DND-41 (cell line): ENCODE results near the gene AACS.

Source experiments
- ATAC-seq: fragments of 200-7000 bp; cut with Tn5 transposase; 3 replicates; pipeline ENCODE4 v1.9.1; 2021; ENCODE audit warnings: low read depth; ENCODE audit not compliant: insufficient read depth
- DNase-seq: peaks from one replicate; pipeline ENCODE4 v3.0.0-alpha.2; 2020
- H2AFZ ChIP-seq: 2 replicates; pipeline ENCODE4 v1.6.0; 2012; ENCODE audit warnings: low read depth, low read length
- H3K27ac ChIP-seq: 2 replicates; pipeline ENCODE4 v1.5.1; 2012; ENCODE audit warnings: low read length, inconsistent platforms
- H3K27me3 ChIP-seq: fragments of 200-600 bp; sonication (generic); 2 replicates; pipeline ENCODE4 v1.6.0; 2012; ENCODE audit warnings: low read length, mild to moderate bottlenecking, inconsistent platforms; ENCODE audit not compliant: insufficient read depth, poor library complexity
- H3K36me3 ChIP-seq: 2 replicates; pipeline ENCODE4 v1.5.1; 2012; ENCODE audit warnings: low read length, inconsistent platforms; ENCODE audit not compliant: insufficient read depth
- H3K4me1 ChIP-seq: 2 replicates; pipeline ENCODE4 v1.5.1; 2012; ENCODE audit warnings: mild to moderate bottlenecking, low read length; ENCODE audit not compliant: insufficient read depth
- H3K4me2 ChIP-seq: 2 replicates; pipeline ENCODE4 v1.6.0; 2012; ENCODE audit warnings: mild to moderate bottlenecking, moderate library complexity, low read length, inconsistent platforms; ENCODE audit not compliant: insufficient read depth
- H3K4me3 ChIP-seq, 2 experiments: fragments of 200-600 bp in 1 of 2; shearing (Covaris generic) in 1 of 2; 2 replicates each; pipeline ENCODE4 v1.5.1; 2012 to 2016; ENCODE audit warnings: inconsistent platforms in 2 of 2, low read length in 2 of 2, mild to moderate bottlenecking in 2 of 2, low read depth in 1 of 2, moderate library complexity in 1 of 2
- H3K79me2 ChIP-seq: 2 replicates; pipeline ENCODE4 v1.6.0; 2012; ENCODE audit warnings: low read length, inconsistent platforms; ENCODE audit not compliant: insufficient read depth
- H3K9ac ChIP-seq: 2 replicates; pipeline ENCODE4 v1.6.0; 2012; ENCODE audit warnings: low read depth, mild to moderate bottlenecking, inconsistent platforms, low read length, moderate library complexity
- H3K9me3 ChIP-seq: 2 replicates; pipeline ENCODE4 v1.5.1; 2012; ENCODE audit warnings: low read length, moderate library complexity, mild to moderate bottlenecking, inconsistent platforms; ENCODE audit not compliant: insufficient read depth, severe bottlenecking
- H4K20me1 ChIP-seq: 2 replicates; pipeline ENCODE4 v1.6.0; 2012; ENCODE audit warnings: low read length; ENCODE audit not compliant: insufficient read depth
- EZH2 ChIP-seq: IDR thresholded peaks from 3 replicates; pipeline ENCODE4 v1.6.1; 2012; ENCODE audit warnings: borderline replicate concordance, low read depth, mild to moderate bottlenecking, moderate library complexity, low read length, inconsistent platforms; ENCODE audit not compliant: severe bottlenecking
- TF ChIP-seq, protein P1 (sequence below): IDR thresholded peaks from 2 replicates; pipeline ENCODE4 v1.5.1; 2012; ENCODE audit warnings: borderline replicate concordance, low read length, moderate library complexity, mild to moderate bottlenecking; ENCODE audit not compliant: poor library complexity, severe bottlenecking; ENCODE audit errors: extremely low read depth

AACS gene

DNA sequence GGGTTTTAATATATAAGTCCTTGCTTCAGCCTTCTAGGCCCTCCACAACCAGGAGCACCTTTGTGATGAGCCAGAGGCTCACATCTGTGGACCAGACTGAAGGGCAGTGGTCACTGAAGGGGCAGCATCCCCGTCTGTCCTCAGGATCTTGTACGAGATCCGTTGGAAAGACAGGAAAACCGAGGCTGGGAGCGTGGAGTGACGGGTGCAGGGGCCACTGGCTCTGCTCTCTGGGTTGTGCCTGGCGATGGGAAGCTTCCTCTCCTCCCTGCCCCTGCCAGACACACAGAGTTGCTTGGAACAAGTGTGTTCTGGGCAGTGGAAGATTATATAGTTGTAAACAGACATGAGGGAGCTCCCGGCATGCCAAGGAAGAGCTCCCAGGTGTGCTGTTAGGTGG lies 48.0 kb downstream of the AACS start:
- H3K27ac ChIP-seq = no peak overlapping the region
- H3K4me2 ChIP-seq = no peak overlapping the region
- H2AFZ ChIP-seq = no peak overlapping the region
- peaks cover 17% of the 10 kb centered on the region for H3K36me3 ChIP-seq
- no peak overlapping the region for H3K9ac ChIP-seq
- H3K27me3 ChIP-seq = no peaks in the 10 kb centered on the region
- no peak for TF ChIP-seq EZH2
- TF ChIP-seq, protein P1, sequence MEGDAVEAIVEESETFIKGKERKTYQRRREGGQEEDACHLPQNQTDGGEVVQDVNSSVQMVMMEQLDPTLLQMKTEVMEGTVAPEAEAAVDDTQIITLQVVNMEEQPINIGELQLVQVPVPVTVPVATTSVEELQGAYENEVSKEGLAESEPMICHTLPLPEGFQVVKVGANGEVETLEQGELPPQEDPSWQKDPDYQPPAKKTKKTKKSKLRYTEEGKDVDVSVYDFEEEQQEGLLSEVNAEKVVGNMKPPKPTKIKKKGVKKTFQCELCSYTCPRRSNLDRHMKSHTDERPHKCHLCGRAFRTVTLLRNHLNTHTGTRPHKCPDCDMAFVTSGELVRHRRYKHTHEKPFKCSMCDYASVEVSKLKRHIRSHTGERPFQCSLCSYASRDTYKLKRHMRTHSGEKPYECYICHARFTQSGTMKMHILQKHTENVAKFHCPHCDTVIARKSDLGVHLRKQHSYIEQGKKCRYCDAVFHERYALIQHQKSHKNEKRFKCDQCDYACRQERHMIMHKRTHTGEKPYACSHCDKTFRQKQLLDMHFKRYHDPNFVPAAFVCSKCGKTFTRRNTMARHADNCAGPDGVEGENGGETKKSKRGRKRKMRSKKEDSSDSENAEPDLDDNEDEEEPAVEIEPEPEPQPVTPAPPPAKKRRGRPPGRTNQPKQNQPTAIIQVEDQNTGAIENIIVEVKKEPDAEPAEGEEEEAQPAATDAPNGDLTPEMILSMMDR = no peak
- no peaks in the 10 kb centered on the region for H3K9me3 ChIP-seq
- no peaks in the 10 kb centered on the region for H3K4me1 ChIP-seq
- no peak for ATAC-seq
- no peak overlapping the region for H3K4me3 ChIP-seq
- no peaks in the 10 kb centered on the region for H4K20me1 ChIP-seq
- H3K79me2 ChIP-seq = no peaks in the 10 kb centered on the region
- no peak for DNase-seq

DNA sequence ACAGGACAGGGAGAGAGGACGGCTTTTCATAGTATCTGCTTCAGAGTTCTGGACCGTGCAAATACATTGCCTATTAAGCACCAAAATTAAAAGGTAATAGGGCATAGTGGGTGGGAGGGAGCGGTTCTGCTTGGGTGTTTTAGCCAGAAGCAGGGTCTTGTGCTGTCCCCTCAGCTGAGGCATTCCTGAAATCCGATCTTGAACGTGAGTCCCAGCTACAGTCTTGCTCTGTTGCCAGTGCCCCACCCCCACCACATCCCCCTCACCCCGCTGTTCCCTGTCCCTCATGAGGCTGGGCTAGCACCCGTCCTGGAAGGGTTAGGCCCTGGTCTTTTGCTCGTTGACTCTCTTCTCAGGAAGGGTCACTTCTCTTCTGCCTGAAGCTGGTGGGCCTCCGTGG lies 48.6 kb downstream of the AACS start:
- H3K27ac ChIP-seq = no peak overlapping the region
- H3K27me3 ChIP-seq = no peaks in the 10 kb centered on the region
- no peaks in the 10 kb centered on the region for H3K79me2 ChIP-seq
- H4K20me1 ChIP-seq = no peaks in the 10 kb centered on the region
- ATAC-seq (no peak), DNase-seq (no peak)
- no peaks in the 10 kb centered on the region for H3K9me3 ChIP-seq
- no peak for TF ChIP-seq EZH2
- TF ChIP-seq, protein P1 = no peak
- no peak overlapping the region for H3K9ac ChIP-seq
- no peak overlapping the region for H2AFZ ChIP-seq
- no peak overlapping the region for H3K4me3 ChIP-seq
- H3K4me2 ChIP-seq = no peak overlapping the region
- H3K4me1 ChIP-seq = no peaks in the 10 kb centered on the region
- H3K36me3 ChIP-seq = peaks cover 22% of the 10 kb centered on the region

DNA sequence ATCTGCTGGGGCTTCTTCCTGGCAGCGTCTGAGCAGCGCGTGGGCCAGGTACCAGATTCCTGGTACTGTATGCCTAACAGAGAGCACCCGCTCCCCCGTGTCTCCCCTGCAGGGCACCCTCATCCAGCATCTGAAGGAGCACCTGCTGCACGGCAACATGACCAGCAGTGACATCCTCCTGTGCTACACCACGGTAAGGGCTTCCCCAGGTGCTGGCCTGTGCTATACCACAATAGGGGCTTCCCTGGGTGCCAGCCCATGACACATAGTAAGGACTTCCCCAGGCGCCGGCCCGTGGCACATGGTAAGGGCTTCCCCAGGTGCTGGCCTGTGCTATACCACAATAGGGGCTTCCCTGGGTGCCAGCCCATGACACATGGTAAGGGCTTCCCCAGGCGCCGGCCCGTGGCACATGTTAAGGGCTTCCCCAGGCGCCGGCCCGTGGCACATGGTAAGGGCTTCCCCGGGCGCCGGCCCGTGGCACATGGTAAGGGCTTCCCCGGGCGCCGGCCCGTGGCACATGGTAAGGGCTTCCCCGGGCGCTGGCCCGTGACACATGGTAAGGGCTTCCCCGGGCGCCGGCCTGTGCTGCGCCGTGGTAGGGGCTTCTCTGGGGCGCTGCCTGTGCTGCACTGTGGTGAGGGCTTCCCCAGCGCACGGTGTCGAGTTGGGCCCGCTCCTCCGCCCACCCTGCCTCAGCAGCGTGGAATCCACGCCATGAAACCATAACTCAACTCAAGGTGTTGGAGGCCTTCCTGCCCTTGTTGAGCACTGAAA lies 49.3 kb downstream of the AACS start:
- no peak for ATAC-seq
- H3K4me1 ChIP-seq = no peaks in the 10 kb centered on the region
- no peak for TF ChIP-seq EZH2
- TF ChIP-seq, protein P1 = no peak
- peaks cover 21% of the 10 kb centered on the region for H3K36me3 ChIP-seq
- H3K27ac ChIP-seq = no peak overlapping the region
- no peaks in the 10 kb centered on the region for H3K27me3 ChIP-seq
- DNase-seq = no peak
- H3K4me2 ChIP-seq = no peak overlapping the region
- H4K20me1 ChIP-seq = no peaks in the 10 kb centered on the region
- no peak overlapping the region for H3K4me3 ChIP-seq
- no peaks in the 10 kb centered on the region for H3K9me3 ChIP-seq
- no peak overlapping the region for H3K9ac ChIP-seq
- no peaks in the 10 kb centered on the region for H3K79me2 ChIP-seq
- H2AFZ ChIP-seq = no peak overlapping the region
